ENCODE results near the gene SCCPDH. TPM values are rescaled to one million over a fixed set of nuclear protein-coding genes. Genes with fewer than 3 reads are reported as not detected.

SCCPDH gene
- total and polyA plus RNA-seq, 9 of the 15 experiments (the other 6 are each of a cell fraction or from before 2014, with no cell fraction given) = 7.0 to 61.9 (median 38.3) TPM

GRCh38 chr1:246782120-246782900 is 58.1 kb downstream of the SCCPDH start:
- no peaks in the 10 kb centered on the region; the same call in none of the 2 replicates for H3K9me3 ChIP-seq (replicated peaks; ENCODE audit: control insufficient read depth, insufficient read depth, low read depth, low read length)
- peaks cover 5 to 21% of the 10 kb centered on the region in 2 experiments; a peak in 3 of 5 replicates for H3K27me3 ChIP-seq (ENCODE audit: control insufficient read depth in 2 of 2, insufficient read depth in 2 of 2, low read length in 2 of 2)
- ChIA-PET POLR2A (no interaction called here), CTCF (ENCODE audit: low intra/inter-chr PET ratio) (no interaction called here)
- peak overlapping the region; percentile 42; the same call in 1 of the 3 replicates for H3K27ac ChIP-seq (ENCODE audit: extremely low read depth, low read depth, low read length)
- peak overlapping the region; percentile 53; the same call in 1 of the 2 replicates for H2AFZ ChIP-seq (ENCODE audit: low read depth, low read length)
- intact Hi-C loops (cut with micrococcal nuclease) = no loop called here
- peak in 1 of 4 experiments; percentile 24 for DNase-seq (ENCODE audit: extremely low read depth in 1 of 4, low spot score in 3 of 4)
- WGBS (ENCODE audit: insufficient coverage, low coverage, missing lambda C conversion rate) = 48% methylated on average over 16 of the region's 16 CpGs
- H3K36me3 ChIP-seq (ENCODE audit: control insufficient read depth, insufficient read depth, low read length) = 0 out of 3 replicates have a peak, but pooled peaks cover under 1% of the 10 kb centered on the region
- peak overlapping the region; percentile 27; the same call in 1 of the 2 replicates for H3K4me2 ChIP-seq (ENCODE audit: insufficient read depth, low read length)
- peak; percentile 19 for FAIRE-seq
- no peaks in the 10 kb centered on the region for H4K20me1 ChIP-seq (replicated peaks; ENCODE audit: control insufficient read depth, insufficient read depth, low read length)
- no peaks in the 10 kb centered on the region for H3K9me1 ChIP-seq (ENCODE audit: control insufficient read depth, insufficient read depth, low read length)
- no peaks in the 10 kb centered on the region for H3K79me2 ChIP-seq (ENCODE audit: control insufficient read depth, insufficient read depth, low read length)
- H3K9ac ChIP-seq (ENCODE audit: insufficient read depth in 1 of 2, low read depth in 2 of 2, low read length in 2 of 2) = 0 out of 4 replicates have a peak overlapping the region, but pooled peaks of 1 of the 2 experiments have one; percentile 2
- H3K4me1 ChIP-seq (replicated peaks in 1 of 2; ENCODE audit: control insufficient read depth in 2 of 2, insufficient read depth in 2 of 2, low read length in 2 of 2) = peaks cover 7 to 19% of the 10 kb centered on the region in 2 experiments; a peak in 4 of 5 replicates
- in situ Hi-C loops (cut with MboI) = no loop called here
- ATAC-seq = peak; percentile 42
- H3K4me3 ChIP-seq = no peak overlapping the region
- no TSS peak for BruUV-seq (replicated peaks)
- TF ChIP-seq ZNF224 (CRISPR knock-in tag; IDR thresholded peaks at IDR 0.05) (no peak), KDM2B (CRISPR knock-in tag; IDR thresholded peaks at IDR 0.05) (no peak), TRIM28 (IDR thresholded peaks at IDR 0.05) (peak; percentile 58; the same call in 1 of the 2 replicates), HINFP (tag; conservative IDR thresholded peaks at IDR 0.05; ENCODE audit: low read depth) (no peak), PREB (CRISPR knock-in tag; IDR thresholded peaks at IDR 0.05) (0 out of 2 replicates have a peak, but pooled peaks have one; percentile 27), ZNF592 (IDR thresholded peaks at IDR 0.05) (peak; percentile 34; the same call in 1 of the 2 replicates), TEAD4 (IDR thresholded peaks at IDR 0.05; ENCODE audit: low read length) (no peak), TEAD4 (CRISPR knock-in tag; IDR thresholded peaks at IDR 0.05; ENCODE audit: borderline replicate concordance) (no peak), ARID1B (IDR thresholded peaks at IDR 0.05) (0 out of 2 replicates have a peak, but pooled peaks have one; percentile 36), ZBTB1 (CRISPR knock-in tag; IDR thresholded peaks at IDR 0.05; ENCODE audit: borderline replicate concordance, low read depth) (0 out of 2 replicates have a peak, but pooled peaks have one; percentile 14), ZFX (CRISPR knock-in tag; IDR thresholded peaks at IDR 0.05) (peak; percentile 60; the same call in 1 of the 2 replicates), FOXM1 (IDR thresholded peaks at IDR 0.05; ENCODE audit: low read depth) (0 out of 2 replicates have a peak, but pooled peaks have one; percentile 13), FOXM1 (CRISPR knock-in tag; IDR thresholded peaks at IDR 0.05; ENCODE audit: low read depth) (no peak)
